Keratinocyte (primary cell): ENCODE results near the gene TAF4.

ENCODE experiments used
- EZH2 ChIP-seq: IDR thresholded peaks from one replicate; pipeline ENCODE4 v1.6.1; 2012; ENCODE audit warnings: inconsistent platforms, mild to moderate bottlenecking, low read length, moderate library complexity
- TF ChIP-seq, protein P1 (sequence below), 3 experiments: IDR thresholded peaks in 1 of 3; conservative IDR thresholded peaks in 1 of 3; optimal IDR thresholded peaks in 1 of 3; 2 replicates in 2 of 3; 3 replicates in 1 of 3; pipeline versions ENCODE3 to v1.5.1; 2011; ENCODE audit warnings: low read length in 3 of 3, mild to moderate bottlenecking in 3 of 3, moderate library complexity in 2 of 3, control low read depth in 1 of 3, inconsistent platforms in 1 of 3; ENCODE audit not compliant: insufficient read depth in 2 of 3; ENCODE audit errors: extremely low read depth in 1 of 3

GRCh38 chr20:62097881-62098407 lies 32.3 kb upstream of the TAF4 start:
- TF ChIP-seq, protein P1, sequence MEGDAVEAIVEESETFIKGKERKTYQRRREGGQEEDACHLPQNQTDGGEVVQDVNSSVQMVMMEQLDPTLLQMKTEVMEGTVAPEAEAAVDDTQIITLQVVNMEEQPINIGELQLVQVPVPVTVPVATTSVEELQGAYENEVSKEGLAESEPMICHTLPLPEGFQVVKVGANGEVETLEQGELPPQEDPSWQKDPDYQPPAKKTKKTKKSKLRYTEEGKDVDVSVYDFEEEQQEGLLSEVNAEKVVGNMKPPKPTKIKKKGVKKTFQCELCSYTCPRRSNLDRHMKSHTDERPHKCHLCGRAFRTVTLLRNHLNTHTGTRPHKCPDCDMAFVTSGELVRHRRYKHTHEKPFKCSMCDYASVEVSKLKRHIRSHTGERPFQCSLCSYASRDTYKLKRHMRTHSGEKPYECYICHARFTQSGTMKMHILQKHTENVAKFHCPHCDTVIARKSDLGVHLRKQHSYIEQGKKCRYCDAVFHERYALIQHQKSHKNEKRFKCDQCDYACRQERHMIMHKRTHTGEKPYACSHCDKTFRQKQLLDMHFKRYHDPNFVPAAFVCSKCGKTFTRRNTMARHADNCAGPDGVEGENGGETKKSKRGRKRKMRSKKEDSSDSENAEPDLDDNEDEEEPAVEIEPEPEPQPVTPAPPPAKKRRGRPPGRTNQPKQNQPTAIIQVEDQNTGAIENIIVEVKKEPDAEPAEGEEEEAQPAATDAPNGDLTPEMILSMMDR (optimal IDR thresholded peaks at IDR 0.05 in 1 of 3, IDR thresholded peaks at IDR 0.05 in 1 of 3, conservative IDR thresholded peaks at IDR 0.05 in 1 of 3; ENCODE audit: extremely low read depth in 1 of 3, insufficient read depth in 2 of 3, low read length in 3 of 3) = no peak
- TF ChIP-seq EZH2 = no peak
